ENCODE measurements around the gene SLIT3.

- TF ChIP-seq, protein P1, sequence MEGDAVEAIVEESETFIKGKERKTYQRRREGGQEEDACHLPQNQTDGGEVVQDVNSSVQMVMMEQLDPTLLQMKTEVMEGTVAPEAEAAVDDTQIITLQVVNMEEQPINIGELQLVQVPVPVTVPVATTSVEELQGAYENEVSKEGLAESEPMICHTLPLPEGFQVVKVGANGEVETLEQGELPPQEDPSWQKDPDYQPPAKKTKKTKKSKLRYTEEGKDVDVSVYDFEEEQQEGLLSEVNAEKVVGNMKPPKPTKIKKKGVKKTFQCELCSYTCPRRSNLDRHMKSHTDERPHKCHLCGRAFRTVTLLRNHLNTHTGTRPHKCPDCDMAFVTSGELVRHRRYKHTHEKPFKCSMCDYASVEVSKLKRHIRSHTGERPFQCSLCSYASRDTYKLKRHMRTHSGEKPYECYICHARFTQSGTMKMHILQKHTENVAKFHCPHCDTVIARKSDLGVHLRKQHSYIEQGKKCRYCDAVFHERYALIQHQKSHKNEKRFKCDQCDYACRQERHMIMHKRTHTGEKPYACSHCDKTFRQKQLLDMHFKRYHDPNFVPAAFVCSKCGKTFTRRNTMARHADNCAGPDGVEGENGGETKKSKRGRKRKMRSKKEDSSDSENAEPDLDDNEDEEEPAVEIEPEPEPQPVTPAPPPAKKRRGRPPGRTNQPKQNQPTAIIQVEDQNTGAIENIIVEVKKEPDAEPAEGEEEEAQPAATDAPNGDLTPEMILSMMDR (conservative IDR thresholded peaks at IDR 0.05; ENCODE audit: low read depth, low read length): no peak
- TF ChIP-seq EZH2 (IDR thresholded peaks at IDR 0.05; ENCODE audit: low read length, unreplicated experiment) (no peak), EZH2phosphoT487 (IDR thresholded peaks at IDR 0.05; ENCODE audit: borderline replicate concordance, low read length) (no peak)
Observed at GRCh38 chr5:168837852-168838251, 463.1 kb downstream of the SLIT3 start.

Data from PC-3 (cell line).